Lower leg skin (tissue), 4 donors: ENCODE results near the gene SOX6. TPM values are rescaled to one million over a fixed set of nuclear protein-coding genes. Genes with fewer than 3 reads are reported as not detected.

ENCODE experiments used
- DNase-seq, 2 donors: peaks; one replicate each; pipeline ENCODE4 v3.0.0-alpha.2; 2019; ENCODE audit warnings: low spot score in 2 of 2
- H3K4me3 ChIP-seq: fragments of 200-600 bp; sonication (generic); 2 replicates; pipeline ENCODE4 v1.5.1; 2017; ENCODE audit warnings: mild to moderate bottlenecking, low read depth; ENCODE audit not compliant: poor library complexity, severe bottlenecking
- POLR2A ChIP-seq, 2 donors: fragments of 450-650 bp; IDR thresholded peaks; one replicate each; pipeline ENCODE4 v1.6.1; 2016 to 2017; ENCODE audit warnings: antibody characterized with exemption in 2 of 2, mild to moderate bottlenecking in 1 of 2, moderate library complexity in 1 of 2
- WGBS, 2 donors: methylation state at CpG; one replicate each; pipeline ENCODE4 v1.1.5; 2018; 5-methylcytosine and 5-hydroxymethylcytosine counted together
- intact Hi-C: fragments of 100-400 bp; cut with DNase I; formaldehyde crosslinking; loops from one replicate; pipeline ENCODE4 v1.15.0; 2023; ENCODE audit warnings: low total_unique reads
- total RNA-seq, 4 donors: library from RNA; depleted of rRNA; stranded (reverse); fragments of >200 nt; gene quantifications; one replicate each; pipeline ENCODE4 v1.1.0, GENCODE V29; 2016
- TF ChIP-seq, protein P1 (sequence below), 3 donors: fragments of 450-650 bp; IDR thresholded peaks; one replicate each; pipeline ENCODE4 v1.5.1; 2016; ENCODE audit warnings: antibody characterized with exemption in 3 of 3, mild to moderate bottlenecking in 3 of 3, moderate library complexity in 2 of 3

SOX6 gene
- total RNA-seq, 4 donors from 2014 or later: 11.2 to 31.8 (median 11.6) TPM

DNA sequence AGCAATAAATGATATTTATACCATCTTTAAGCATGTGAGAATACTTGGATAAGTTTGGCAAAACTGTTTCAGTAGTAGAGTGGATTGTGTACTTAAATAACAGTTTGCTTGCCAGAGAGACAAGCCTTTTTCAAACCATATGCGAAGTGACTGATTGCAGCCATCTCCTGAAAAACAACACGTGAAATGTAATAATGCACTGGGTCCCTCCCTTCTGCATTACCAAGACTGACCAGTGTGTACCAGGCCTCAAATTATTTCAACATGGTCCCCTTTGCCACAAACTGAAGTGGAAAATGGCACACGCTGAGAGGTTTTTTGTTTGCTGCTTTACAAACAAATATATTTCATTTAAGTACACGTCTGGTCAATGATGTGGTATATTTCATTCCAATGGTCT lies 337.4 kb downstream of the SOX6 start:
- 92 to 95% methylated on average over 4 of the region's 4 CpGs for WGBS, 2 donors
- TF ChIP-seq, protein P1, sequence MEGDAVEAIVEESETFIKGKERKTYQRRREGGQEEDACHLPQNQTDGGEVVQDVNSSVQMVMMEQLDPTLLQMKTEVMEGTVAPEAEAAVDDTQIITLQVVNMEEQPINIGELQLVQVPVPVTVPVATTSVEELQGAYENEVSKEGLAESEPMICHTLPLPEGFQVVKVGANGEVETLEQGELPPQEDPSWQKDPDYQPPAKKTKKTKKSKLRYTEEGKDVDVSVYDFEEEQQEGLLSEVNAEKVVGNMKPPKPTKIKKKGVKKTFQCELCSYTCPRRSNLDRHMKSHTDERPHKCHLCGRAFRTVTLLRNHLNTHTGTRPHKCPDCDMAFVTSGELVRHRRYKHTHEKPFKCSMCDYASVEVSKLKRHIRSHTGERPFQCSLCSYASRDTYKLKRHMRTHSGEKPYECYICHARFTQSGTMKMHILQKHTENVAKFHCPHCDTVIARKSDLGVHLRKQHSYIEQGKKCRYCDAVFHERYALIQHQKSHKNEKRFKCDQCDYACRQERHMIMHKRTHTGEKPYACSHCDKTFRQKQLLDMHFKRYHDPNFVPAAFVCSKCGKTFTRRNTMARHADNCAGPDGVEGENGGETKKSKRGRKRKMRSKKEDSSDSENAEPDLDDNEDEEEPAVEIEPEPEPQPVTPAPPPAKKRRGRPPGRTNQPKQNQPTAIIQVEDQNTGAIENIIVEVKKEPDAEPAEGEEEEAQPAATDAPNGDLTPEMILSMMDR (IDR thresholded peaks at IDR 0.05): no peak
- no peak for TF ChIP-seq POLR2A (IDR thresholded peaks at IDR 0.05)
- no peak for DNase-seq
- intact Hi-C loops: no loop called here
- H3K4me3 ChIP-seq: no peak overlapping the region

DNA sequence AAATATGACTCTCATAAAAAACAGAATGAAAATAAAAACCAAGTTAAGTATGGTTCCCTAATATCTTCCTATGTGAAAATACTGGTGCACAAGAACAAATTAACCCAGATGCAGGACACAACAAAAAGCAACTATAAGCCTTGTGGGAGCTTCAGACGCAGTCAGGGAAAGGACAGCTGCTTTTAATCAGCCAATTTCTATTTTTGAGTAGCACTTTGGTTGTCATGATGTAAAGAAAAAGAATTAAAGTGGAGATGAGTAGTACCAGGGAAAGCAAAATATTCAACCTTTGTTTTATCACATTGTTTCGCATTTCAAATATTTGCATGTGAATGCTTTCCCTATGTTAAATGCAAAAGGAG lies 339.9 kb downstream of the SOX6 start:
- WGBS, 2 donors: 74 to 88% methylated on average over 2 of the region's 2 CpGs
- intact Hi-C loops: no loop called here
- H3K4me3 ChIP-seq: no peak overlapping the region
- no peak for DNase-seq
- TF ChIP-seq POLR2A (IDR thresholded peaks at IDR 0.05): no peak
- TF ChIP-seq, protein P1 (IDR thresholded peaks at IDR 0.05): no peak

DNA sequence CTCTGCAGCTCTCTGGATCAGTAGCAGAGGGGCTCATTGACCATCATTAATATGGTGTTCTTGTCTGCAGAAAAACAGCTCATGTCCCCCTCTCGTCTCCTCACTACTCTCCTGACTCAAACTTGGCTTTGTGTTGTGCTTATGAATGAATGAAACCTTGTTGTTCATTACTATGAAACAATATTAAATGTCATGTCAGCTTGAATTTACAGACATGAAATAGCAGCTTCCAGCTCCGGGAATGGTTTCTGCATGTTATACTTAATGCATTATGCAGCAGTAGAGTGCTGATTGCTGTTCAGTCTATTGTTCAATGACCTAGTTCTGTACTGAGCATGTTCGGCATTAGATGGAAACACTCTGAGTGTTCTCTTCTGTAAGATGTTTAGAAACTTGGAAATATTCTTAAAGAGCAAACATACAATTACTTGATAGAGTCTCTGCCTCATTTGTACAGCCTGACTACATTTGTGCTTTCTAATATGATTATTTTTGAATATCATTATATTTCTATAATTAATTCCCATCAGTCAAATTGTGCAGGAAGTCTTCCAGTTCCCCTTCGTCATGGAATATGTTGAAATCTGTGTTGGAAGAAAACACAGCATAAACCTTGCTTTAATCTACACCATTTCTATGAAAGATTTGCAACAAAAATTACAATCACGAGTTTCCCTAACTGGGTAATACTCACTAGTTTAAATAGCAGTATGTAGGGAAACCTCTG lies 340.4 kb downstream of the SOX6 start:
- TF ChIP-seq, protein P1 (IDR thresholded peaks at IDR 0.05): no peak
- TF ChIP-seq POLR2A (IDR thresholded peaks at IDR 0.05): no peak
- WGBS, 2 donors: 49 to 66% methylated on average over 5 of the region's 5 CpGs
- intact Hi-C loops: no loop called here
- H3K4me3 ChIP-seq: no peak overlapping the region
- DNase-seq: no peak

DNA sequence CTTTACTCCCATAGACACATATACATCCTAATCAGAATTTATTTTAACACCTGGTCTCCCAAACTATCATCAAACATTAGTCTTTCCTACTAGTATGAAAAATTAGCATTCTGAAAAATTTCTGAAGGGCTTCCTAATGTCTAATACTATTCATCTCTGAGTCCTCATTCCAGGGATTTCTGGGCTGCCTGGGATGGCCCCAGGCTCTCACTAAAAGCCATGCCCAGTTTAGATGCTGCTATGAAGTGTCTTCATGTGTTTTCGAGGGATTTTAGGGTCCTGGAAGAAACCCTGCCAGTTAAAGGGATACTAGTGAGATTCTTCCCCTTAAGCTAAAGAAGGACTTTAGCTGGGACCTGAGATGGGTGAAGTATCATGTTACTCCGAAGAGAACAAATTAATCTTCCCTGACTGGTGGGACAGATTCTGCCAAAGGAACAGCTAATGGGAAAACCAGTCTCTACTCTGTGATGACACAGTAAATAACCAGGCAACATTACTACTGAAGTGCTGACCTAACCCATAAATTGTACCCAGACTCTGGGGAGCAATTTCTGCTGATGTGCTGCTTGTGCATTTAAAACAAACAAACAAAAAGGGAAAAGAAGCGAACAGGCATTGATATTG lies 342.6 kb downstream of the SOX6 start:
- intact Hi-C loops: no loop called here
- WGBS, 2 donors: 53 to 64% methylated on average over 3 of the region's 3 CpGs
- DNase-seq: no peak

DNA sequence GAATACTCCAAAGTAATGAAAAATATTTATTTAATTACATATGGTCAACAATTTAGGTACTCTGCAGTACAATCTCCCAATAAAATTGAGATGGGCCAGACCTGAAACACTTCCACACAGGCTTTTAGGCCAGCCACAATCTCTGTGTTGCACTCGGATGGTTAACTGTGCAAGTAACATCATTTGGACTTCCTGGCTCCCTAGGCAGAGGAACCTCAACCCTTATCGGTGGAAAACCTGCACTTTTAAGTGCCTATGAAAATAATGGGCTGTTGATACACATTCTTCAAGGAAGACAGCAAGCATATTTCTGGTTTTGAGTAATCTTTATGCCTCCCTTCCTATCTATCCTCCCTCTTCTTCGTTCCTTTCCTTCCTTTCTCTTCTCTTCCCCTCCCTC lies 343.1 kb downstream of the SOX6 start:
- TF ChIP-seq POLR2A (IDR thresholded peaks at IDR 0.05): no peak
- TF ChIP-seq, protein P1 (IDR thresholded peaks at IDR 0.05): no peak
- H3K4me3 ChIP-seq: no peak overlapping the region
- intact Hi-C loops: no loop called here
- no peak for DNase-seq
- WGBS, 2 donors: 75 to 81% methylated on average over 3 of the region's 3 CpGs

More for the DNA sequence above, 342.6 kb downstream of the SOX6 start:
- no peak for TF ChIP-seq POLR2A (IDR thresholded peaks at IDR 0.05)
- TF ChIP-seq, protein P1 (IDR thresholded peaks at IDR 0.05): no peak
- no peak overlapping the region for H3K4me3 ChIP-seq
